Measurements from ENCODE around the gene PGC. TPM values are rescaled to one million over a fixed set of nuclear protein-coding genes. Genes with fewer than 3 reads are reported as not detected.

PGC gene
- total and polyA plus RNA-seq, 12 donors, result 0.58 to 2.0 TPM; not detected in 10

DNA sequence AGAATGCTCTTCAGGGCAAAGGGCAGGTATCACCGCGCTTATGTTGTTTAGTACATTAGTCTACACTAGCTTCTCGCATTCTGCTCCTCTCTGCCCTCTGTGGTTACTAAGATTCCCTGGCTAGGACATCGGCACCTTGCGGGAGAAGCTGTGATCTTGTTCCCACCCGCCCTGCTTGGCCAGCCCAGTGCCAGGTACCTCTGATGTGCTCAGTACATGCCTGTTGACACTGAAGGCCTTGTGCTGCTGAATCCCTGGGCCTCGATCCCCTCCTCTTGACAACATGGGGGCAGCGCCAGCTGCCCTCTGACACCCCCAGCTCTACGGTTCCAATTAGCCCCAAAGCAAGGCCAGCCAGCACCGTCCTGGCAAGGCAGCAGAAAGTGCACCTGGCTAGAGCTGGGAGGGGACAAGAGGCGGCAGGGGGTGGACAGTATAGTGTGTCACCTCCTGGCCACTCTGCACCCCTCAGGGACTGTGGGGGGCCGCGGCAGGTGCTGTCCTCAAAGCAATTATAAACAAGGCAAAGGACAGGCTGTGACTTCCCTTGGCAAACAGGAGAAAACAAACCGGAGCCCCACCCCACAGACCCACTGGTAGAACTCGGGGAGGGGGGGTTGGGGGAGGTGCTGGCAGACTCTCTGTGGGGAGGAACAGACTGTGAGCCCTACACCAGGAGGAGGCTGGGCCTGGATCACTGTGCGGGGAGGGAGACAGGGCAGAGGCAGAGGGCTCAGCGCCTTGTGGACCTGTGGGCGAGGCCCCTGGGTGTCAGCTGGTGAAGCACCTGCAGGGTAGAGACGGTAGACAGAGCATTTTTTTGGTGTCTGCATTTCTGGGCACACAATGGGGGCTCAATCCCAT lies 18.9 kb downstream of the PGC start:
- no peak overlapping the region for H3K4me3 ChIP-seq

DNA sequence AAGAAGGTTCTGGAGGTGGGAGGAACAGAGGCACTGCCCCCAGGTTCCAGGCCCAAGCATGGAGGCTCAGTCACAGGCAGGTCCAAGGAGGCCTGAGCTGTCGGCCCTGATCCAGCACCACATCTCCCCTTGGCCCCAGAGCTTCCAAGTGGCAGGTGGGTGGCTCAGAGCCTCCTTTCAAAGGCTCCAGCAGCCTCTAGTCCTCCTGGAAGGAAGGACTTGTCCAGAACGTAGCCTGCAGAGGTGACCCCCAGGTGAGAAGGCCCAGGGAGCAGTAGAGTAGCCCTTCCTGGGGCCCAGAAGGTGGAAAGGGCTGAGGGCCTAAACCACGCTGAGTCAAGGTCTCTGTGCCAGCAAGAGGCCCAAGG lies 19.5 kb downstream of the PGC start:
- Histone ChIP-seq H3K27me3 (no peaks in the 10 kb centered on the region), H3K4me1 (peaks cover 36 to 98% (median 91%) of the 10 kb centered on the region in 9 donors), H3K36me3 (no peaks in the 10 kb centered on the region), H3K4me3 (no peak overlapping the region), H3K9me3 (no peaks in the 10 kb centered on the region), H3K27ac (peak overlapping the region in 8 of 10 donors; percentile 13 to 64 (median 38))
- 76 to 91% methylated on average over 3 of the region's 3 CpGs for WGBS, 2 donors
- DNase-seq, result no peak
- TF ChIP-seq, protein P1, sequence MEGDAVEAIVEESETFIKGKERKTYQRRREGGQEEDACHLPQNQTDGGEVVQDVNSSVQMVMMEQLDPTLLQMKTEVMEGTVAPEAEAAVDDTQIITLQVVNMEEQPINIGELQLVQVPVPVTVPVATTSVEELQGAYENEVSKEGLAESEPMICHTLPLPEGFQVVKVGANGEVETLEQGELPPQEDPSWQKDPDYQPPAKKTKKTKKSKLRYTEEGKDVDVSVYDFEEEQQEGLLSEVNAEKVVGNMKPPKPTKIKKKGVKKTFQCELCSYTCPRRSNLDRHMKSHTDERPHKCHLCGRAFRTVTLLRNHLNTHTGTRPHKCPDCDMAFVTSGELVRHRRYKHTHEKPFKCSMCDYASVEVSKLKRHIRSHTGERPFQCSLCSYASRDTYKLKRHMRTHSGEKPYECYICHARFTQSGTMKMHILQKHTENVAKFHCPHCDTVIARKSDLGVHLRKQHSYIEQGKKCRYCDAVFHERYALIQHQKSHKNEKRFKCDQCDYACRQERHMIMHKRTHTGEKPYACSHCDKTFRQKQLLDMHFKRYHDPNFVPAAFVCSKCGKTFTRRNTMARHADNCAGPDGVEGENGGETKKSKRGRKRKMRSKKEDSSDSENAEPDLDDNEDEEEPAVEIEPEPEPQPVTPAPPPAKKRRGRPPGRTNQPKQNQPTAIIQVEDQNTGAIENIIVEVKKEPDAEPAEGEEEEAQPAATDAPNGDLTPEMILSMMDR (IDR thresholded peaks at IDR 0.05), result no peak
- ATAC-seq, result no peak
- intact Hi-C loops (cut with DNase I), result no loop called here

More for the DNA sequence above, 18.9 kb downstream of the PGC start:
- WGBS, 2 donors, result 57 to 63% methylated on average over 19 of the region's 19 CpGs
- intact Hi-C loops (cut with DNase I), result no loop called here
- no peaks in the 10 kb centered on the region for H3K36me3 ChIP-seq
- TF ChIP-seq, protein P1 (IDR thresholded peaks at IDR 0.05), result no peak
- ATAC-seq (peak in 5 of 8 donors; percentile 24 to 79 (median 39)), DNase-seq (no peak)
- peaks cover 38 to 98% (median 91%) of the 10 kb centered on the region in 9 donors for H3K4me1 ChIP-seq
- peak overlapping the region; percentile 13 to 64 (median 38) for H3K27ac ChIP-seq
- H3K27me3 ChIP-seq, result no peaks in the 10 kb centered on the region
- H3K9me3 ChIP-seq, result no peaks in the 10 kb centered on the region

DNA sequence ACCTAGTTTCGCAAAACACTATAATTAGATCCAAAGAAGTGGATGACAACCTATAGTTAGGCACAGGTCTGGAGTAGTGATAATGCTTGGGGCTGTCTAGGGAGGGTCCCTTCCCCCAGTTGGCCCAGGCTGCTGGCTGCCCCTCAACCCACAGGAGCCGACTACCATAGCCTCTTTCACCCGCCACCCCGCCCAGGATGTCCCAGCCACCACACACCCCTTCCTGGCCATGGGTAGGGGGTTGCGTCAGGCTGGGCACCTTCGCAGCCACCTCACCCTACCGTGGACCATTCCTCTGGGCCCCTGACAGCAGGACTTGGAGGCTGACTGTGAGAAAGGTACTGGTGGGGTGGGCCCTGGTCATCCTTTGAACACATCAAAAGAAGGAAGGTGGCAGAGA lies 20.3 kb downstream of the PGC start:
- Histone ChIP-seq H3K9me3 (no peaks in the 10 kb centered on the region), H3K27me3 (no peaks in the 10 kb centered on the region), H3K36me3 (no peaks in the 10 kb centered on the region), H3K27ac (peak overlapping the region in 3 of 10 donors; percentile 11 to 64 (median 13)), H3K4me1 (peaks cover 33 to 99% (median 90%) of the 10 kb centered on the region in 9 donors), H3K4me3 (no peak overlapping the region)
- intact Hi-C loops (cut with DNase I), result no loop called here
- WGBS, 2 donors, result 55 to 56% methylated on average over 7 of the region's 7 CpGs
- TF ChIP-seq, protein P1 (IDR thresholded peaks at IDR 0.05), result no peak
- DNase-seq, result no peak
- no peak for ATAC-seq

DNA sequence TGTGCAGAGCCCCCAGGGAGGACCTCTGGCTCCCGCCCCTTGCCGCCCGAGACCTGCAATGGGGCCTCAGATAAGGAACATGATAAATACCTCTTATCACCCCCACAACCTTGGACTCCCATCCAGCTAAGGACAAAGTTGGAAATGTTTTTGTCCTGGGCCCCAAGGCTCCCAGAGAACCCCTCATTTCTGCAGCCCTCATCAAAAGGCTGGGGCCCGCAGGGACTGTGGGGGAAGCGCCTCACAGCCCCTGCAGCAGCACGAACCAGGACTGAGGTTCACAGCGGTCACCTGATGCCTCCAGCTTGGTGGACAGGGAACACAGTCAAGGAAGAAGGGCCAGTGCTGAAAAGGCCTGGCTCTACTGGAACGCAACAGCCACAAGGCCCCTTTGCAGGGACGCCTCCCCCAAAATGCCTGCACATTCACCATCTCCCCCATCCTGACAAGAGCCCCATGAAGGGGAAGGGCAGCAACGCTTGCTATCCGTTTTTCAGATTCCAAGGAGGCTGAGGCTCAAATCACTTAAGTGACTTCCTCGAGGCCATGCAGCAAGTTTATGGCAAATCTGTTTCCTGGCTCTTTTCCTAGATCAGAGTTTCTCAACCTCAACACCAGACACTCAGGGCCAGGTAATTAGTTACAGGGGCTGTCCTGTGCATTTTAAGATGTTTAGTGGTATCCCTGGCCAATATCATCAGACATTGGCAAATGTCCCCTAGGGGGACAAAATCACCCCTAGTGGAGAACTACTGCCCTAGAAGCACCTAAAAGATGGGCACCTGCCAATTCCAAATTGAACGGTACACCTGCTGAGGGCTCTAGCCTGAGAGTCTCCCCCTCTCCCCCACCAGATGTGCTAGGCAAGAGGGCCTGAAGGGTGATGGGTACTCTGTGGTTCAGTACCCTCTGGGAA lies 22.4 kb downstream of the PGC start:
- 56 to 65% methylated on average over 13 of the region's 13 CpGs for WGBS, 2 donors
- intact Hi-C loops (cut with DNase I), result no loop called here
- Histone ChIP-seq H3K9me3 (no peaks in the 10 kb centered on the region), H3K4me3 (no peak overlapping the region), H3K36me3 (no peaks in the 10 kb centered on the region), H3K27me3 (no peaks in the 10 kb centered on the region), H3K27ac (peak overlapping the region in 9 of 10 donors; percentile 57 to 90 (median 74)), H3K4me1 (peaks cover 31 to 99% (median 88%) of the 10 kb centered on the region in 9 donors)
- DNase-seq, result no peak
- ATAC-seq, result no peak
- TF ChIP-seq, protein P1 (IDR thresholded peaks at IDR 0.05), result no peak
